AG08396 (cell line): ENCODE measurements around the gene NELFB.
A peak's percentile ranks its signal among the peaks of the same experiment; 100 is the strongest.
"Not testable (repeated sequence)": the region's sequence is repeated elsewhere in the genome, so short reads cannot be mapped to it uniquely, and the experiment has no call there.

Experiments used
- DNase-seq: peaks from one replicate; pipeline ENCODE4 v3.0.0; 2012; ENCODE audit warnings: low spot score, mixed read lengths

NELFB gene

GRCh38 chr9:137234758-137235423 lies 20.2 kb upstream of the NELFB start:
- DNase-seq: no peak

- DNase-seq: no peak
Measured at GRCh38 chr9:137235424-137236237, 19.5 kb upstream of the NELFB start.

GRCh38 chr9:137236238-137236935 lies 18.7 kb upstream of the NELFB start:
- DNase-seq: peak; percentile 95

GRCh38 chr9:137236936-137237421 lies 18.1 kb upstream of the NELFB start:
- DNase-seq: no peak

GRCh38 chr9:137237759-137238726 lies 17.1 kb upstream of the NELFB start:
- no peak for DNase-seq

- not testable (repeated sequence) for DNase-seq
Measured at GRCh38 chr9:137239541-137240200, 15.5 kb upstream of the NELFB start.

- DNase-seq: peak; percentile 85
Measured at GRCh38 chr9:137240318-137240840, 14.7 kb upstream of the NELFB start.

GRCh38 chr9:137240841-137241489 lies 14.2 kb upstream of the NELFB start, which contains the start of gene TUBB4B:
Gene TUBB4B, plus strand, starts transcription at chr9:137241287. Its CDS starts 74 bp downstream, at chr9:137241361.
- peak; percentile 100 for DNase-seq

- peak; percentile 86 for DNase-seq
Measured at GRCh38 chr9:137241490-137242268, 13.4 kb upstream of the NELFB start.

GRCh38 chr9:137242269-137243203 lies 12.6 kb upstream of the NELFB start:
- no peak for DNase-seq

- not testable (repeated sequence) for DNase-seq
Measured at GRCh38 chr9:137243266-137243625, 11.9 kb upstream of the NELFB start.

GRCh38 chr9:137243626-137244485 lies 11.3 kb upstream of the NELFB start:
- no peak for DNase-seq

- no peak for DNase-seq
Measured at GRCh38 chr9:137244486-137245449, 10.4 kb upstream of the NELFB start.

- no peak for DNase-seq
Measured at GRCh38 chr9:137245450-137246421, 9.4 kb upstream of the NELFB start.
